ENCODE measurements around the gene PRELID3B.

GRCh38 chr20:59020938-59021551 lies 21.5 kb downstream of the PRELID3B start:
- TF ChIP-seq, protein P1, sequence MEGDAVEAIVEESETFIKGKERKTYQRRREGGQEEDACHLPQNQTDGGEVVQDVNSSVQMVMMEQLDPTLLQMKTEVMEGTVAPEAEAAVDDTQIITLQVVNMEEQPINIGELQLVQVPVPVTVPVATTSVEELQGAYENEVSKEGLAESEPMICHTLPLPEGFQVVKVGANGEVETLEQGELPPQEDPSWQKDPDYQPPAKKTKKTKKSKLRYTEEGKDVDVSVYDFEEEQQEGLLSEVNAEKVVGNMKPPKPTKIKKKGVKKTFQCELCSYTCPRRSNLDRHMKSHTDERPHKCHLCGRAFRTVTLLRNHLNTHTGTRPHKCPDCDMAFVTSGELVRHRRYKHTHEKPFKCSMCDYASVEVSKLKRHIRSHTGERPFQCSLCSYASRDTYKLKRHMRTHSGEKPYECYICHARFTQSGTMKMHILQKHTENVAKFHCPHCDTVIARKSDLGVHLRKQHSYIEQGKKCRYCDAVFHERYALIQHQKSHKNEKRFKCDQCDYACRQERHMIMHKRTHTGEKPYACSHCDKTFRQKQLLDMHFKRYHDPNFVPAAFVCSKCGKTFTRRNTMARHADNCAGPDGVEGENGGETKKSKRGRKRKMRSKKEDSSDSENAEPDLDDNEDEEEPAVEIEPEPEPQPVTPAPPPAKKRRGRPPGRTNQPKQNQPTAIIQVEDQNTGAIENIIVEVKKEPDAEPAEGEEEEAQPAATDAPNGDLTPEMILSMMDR (IDR thresholded peaks at IDR 0.05), result no peak
- no peak for TF ChIP-seq EP300 (IDR thresholded peaks at IDR 0.05)

All from upper lobe of left lung (tissue), 4 donors.